Ascending aorta (tissue), 2 donors: Measurements from ENCODE around the gene NOC3L. TPM values are rescaled to one million over a fixed set of nuclear protein-coding genes. Genes with fewer than 3 reads are reported as not detected.

ENCODE experiments used
- DNase-seq, 2 donors: peaks; one replicate each; pipeline ENCODE4 v3.0.0-alpha.2; 2019; ENCODE audit warnings: low spot score in 2 of 2
- H3K27ac ChIP-seq, 2 donors: fragments of 200-600 bp; sonication (generic); one replicate each; pipeline ENCODE4 v1.5.1; 2016 to 2017; ENCODE audit warnings: mild to moderate bottlenecking in 1 of 2
- H3K27me3 ChIP-seq: fragments of 200-600 bp; sonication (generic); one replicate; pipeline ENCODE4 v1.5.1; 2017
- H3K36me3 ChIP-seq, 2 donors: fragments of 200-600 bp; sonication (generic); one replicate each; pipeline ENCODE4 v1.5.1; 2016
- H3K4me1 ChIP-seq, 2 donors: fragments of 200-600 bp; sonication (generic); one replicate each; pipeline ENCODE4 v1.5.1; 2016 to 2017; ENCODE audit warnings: mild to moderate bottlenecking in 1 of 2
- H3K4me3 ChIP-seq, 2 donors: fragments of 200-600 bp; sonication (generic); one replicate each; pipeline ENCODE4 v1.5.1; 2016 to 2017; ENCODE audit warnings: mild to moderate bottlenecking in 1 of 2
- H3K9me3 ChIP-seq, 2 donors: fragments of 200-600 bp; sonication (generic); one replicate each; pipeline ENCODE4 v1.5.1; 2016
- CTCF ChIP-seq, 3 experiments: fragments of 200-600 bp in 2 of 3; fragments of 450-650 bp in 1 of 3; sonication (generic) in 2 of 3; IDR thresholded peaks; one replicate each; pipeline ENCODE4 v1.5.1; 2016 to 2019; ENCODE audit warnings: antibody characterized with exemption in 3 of 3, mild to moderate bottlenecking in 1 of 3, moderate library complexity in 1 of 3
- intact Hi-C: fragments of 100-400 bp; cut with DNase I; formaldehyde crosslinking; loops from one replicate; pipeline ENCODE4 v1.15.1; 2023
- total RNA-seq: library from RNA; depleted of rRNA; stranded (reverse); fragments of >200 nt; gene quantifications from one replicate; pipeline ENCODE4 v1.1.0, GENCODE V29; 2016

The NOC3L gene
- total RNA-seq, 1 donor from 2014 or later = 7.9 TPM

- H3K4me3 ChIP-seq = no peak overlapping the region
- H3K9me3 ChIP-seq = no peaks in the 10 kb centered on the region
- no peak for TF ChIP-seq CTCF (IDR thresholded peaks at IDR 0.05)
- H3K36me3 ChIP-seq = no peaks in the 10 kb centered on the region
- no peak for DNase-seq
- intact Hi-C loops = no loop called here
- no peaks in the 10 kb centered on the region for H3K27me3 ChIP-seq
- H3K27ac ChIP-seq = no peak overlapping the region
- peaks cover 3 to 7% of the 10 kb centered on the region in 2 donors for H3K4me1 ChIP-seq
Observed at GRCh38 chr10:94366382-94366781, 3.6 kb upstream of the NOC3L start.

GRCh38 chr10:94364482-94364881 is 1.7 kb upstream of the NOC3L start:
- H3K4me3 ChIP-seq = no peak overlapping the region
- no peaks in the 10 kb centered on the region for H3K9me3 ChIP-seq
- peaks cover 3 to 11% of the 10 kb centered on the region in 2 donors for H3K4me1 ChIP-seq
- intact Hi-C loops = no loop called here
- no peaks in the 10 kb centered on the region for H3K27me3 ChIP-seq
- H3K27ac ChIP-seq = no peak overlapping the region
- DNase-seq = no peak
- no peak for TF ChIP-seq CTCF (IDR thresholded peaks at IDR 0.05)
- no peaks in the 10 kb centered on the region for H3K36me3 ChIP-seq

- Histone ChIP-seq H3K27ac (no peak overlapping the region), H3K4me3 (peak overlapping the region; percentile 55 to 72), H3K36me3 (peaks cover 0 to 3% of the 10 kb centered on the region in 2 donors), H3K9me3 (no peaks in the 10 kb centered on the region), H3K4me1 (peaks cover 3 to 11% of the 10 kb centered on the region in 2 donors), H3K27me3 (no peaks in the 10 kb centered on the region)
- intact Hi-C loops = loop anchor here (1.0 to 2.0 kb wide), 2 partner anchors 39 to 82 kb away; partner anchors contain the start of gene TBC1D12
- DNase-seq = no peak
- no peak for TF ChIP-seq CTCF (IDR thresholded peaks at IDR 0.05)
Observed at GRCh38 chr10:94363251-94363565, 469 bp upstream of the NOC3L start.

- H3K4me3 ChIP-seq = peak overlapping the region; percentile 55 to 72
- intact Hi-C loops = no loop called here
- no peaks in the 10 kb centered on the region for H3K27me3 ChIP-seq
- peaks cover 3 to 14% of the 10 kb centered on the region in 2 donors for H3K36me3 ChIP-seq
- H3K27ac ChIP-seq = no peak overlapping the region
- no peaks in the 10 kb centered on the region for H3K9me3 ChIP-seq
- peaks cover 3 to 11% of the 10 kb centered on the region in 2 donors for H3K4me1 ChIP-seq
- TF ChIP-seq CTCF (IDR thresholded peaks at IDR 0.05) = no peak
- no peak for DNase-seq
Observed at GRCh38 chr10:94361171-94361794, 1.5 kb downstream of the NOC3L start.

- Histone ChIP-seq H3K9me3 (no peaks in the 10 kb centered on the region), H3K36me3 (peaks cover 5 to 21% of the 10 kb centered on the region in 2 donors), H3K4me3 (no peak overlapping the region), H3K27ac (no peak overlapping the region), H3K27me3 (no peaks in the 10 kb centered on the region), H3K4me1 (peaks cover 3 to 11% of the 10 kb centered on the region in 2 donors)
- intact Hi-C loops = no loop called here
- no peak for DNase-seq
- TF ChIP-seq CTCF (IDR thresholded peaks at IDR 0.05) = no peak
Observed at GRCh38 chr10:94358480-94358879, 4.3 kb downstream of the NOC3L start.

GRCh38 chr10:94357193-94357592 is 5.5 kb downstream of the NOC3L start:
- intact Hi-C loops = no loop called here
- TF ChIP-seq CTCF (IDR thresholded peaks at IDR 0.05) = no peak
- Histone ChIP-seq H3K9me3 (no peaks in the 10 kb centered on the region), H3K27ac (no peak overlapping the region), H3K36me3 (peaks cover 11 to 25% of the 10 kb centered on the region in 2 donors), H3K27me3 (no peaks in the 10 kb centered on the region), H3K4me1 (peaks cover 3 to 11% of the 10 kb centered on the region in 2 donors), H3K4me3 (no peak overlapping the region)
- DNase-seq = no peak
